Panc1 (cell line): ENCODE measurements around the gene AHSG. TPM values are rescaled to one million over a fixed set of nuclear protein-coding genes. Genes with fewer than 3 reads are reported as not detected.

Experiments used
- ATAC-seq: fragments of 200-7000 bp; cut with Tn5 transposase; 2 replicates; pipeline ENCODE4 v1.9.1; 2020; ENCODE audit warnings: mild to moderate bottlenecking, moderate library complexity
- BruUV-seq: library from RNA; stranded (reverse); fragments of 400-500 nt; replicated peaks from 2 replicates; lab custom pipeline; 2021; lab: Mats Ljungman, UMichigan
- CTCF ChIA-PET: fragments of 300-600 bp; sonication (Branson Sonifier 250); formaldehyde crosslinking; loops from one replicate; lab custom pipeline; 2022; ENCODE audit warnings: antibody characterized with exemption; lab: Charles Lee
- POLR2A ChIA-PET: fragments of 300-600 bp; sonication (Branson Sonifier 250); formaldehyde crosslinking; loops from one replicate; lab custom pipeline; 2022; ENCODE audit warnings: antibody characterized with exemption; lab: Charles Lee
- DNase-seq: peaks from one replicate; pipeline ENCODE4 v3.0.0-alpha.2; 2010; ENCODE audit warnings: low read depth, low spot score
- H3K27ac ChIP-seq: 2 replicates; pipeline ENCODE4 v1.5.1; 2011; ENCODE audit warnings: mild to moderate bottlenecking, low read length, inconsistent platforms
- H3K27me3 ChIP-seq: fragments of 200-500 bp; sonication (Bioruptor generic); 2 replicates; pipeline ENCODE4 v1.6.0; 2014; ENCODE audit warnings: low read length, inconsistent platforms; ENCODE audit not compliant: control insufficient read depth, insufficient read depth
- H3K36me3 ChIP-seq: fragments of 200-500 bp; sonication (Bioruptor generic); 2 replicates; pipeline ENCODE4 v1.5.1; 2014; ENCODE audit warnings: inconsistent platforms, mild to moderate bottlenecking, low read length, moderate library complexity; ENCODE audit not compliant: control insufficient read depth, insufficient read depth
- H3K4me1 ChIP-seq: 2 replicates; pipeline ENCODE4 v1.5.1; 2011; ENCODE audit warnings: inconsistent platforms, mild to moderate bottlenecking, low read length, moderate library complexity; ENCODE audit not compliant: control insufficient read depth, insufficient read depth
- H3K4me3 ChIP-seq, 2 experiments: 2 replicates each; pipeline ENCODE4 v1.5.1; 2011 to 2012; ENCODE audit warnings: low read depth in 2 of 2, low read length in 2 of 2, mild to moderate bottlenecking in 2 of 2, inconsistent platforms in 1 of 2, moderate library complexity in 1 of 2
- H3K9me3 ChIP-seq: fragments of 200-500 bp; sonication (Bioruptor generic); 2 replicates; pipeline ENCODE4 v1.5.1; 2014; ENCODE audit warnings: low read depth, mild to moderate bottlenecking, inconsistent platforms, low read length, moderate library complexity; ENCODE audit not compliant: control insufficient read depth, insufficient read depth
- CTCF ChIP-seq: fragments of 450-650 bp; IDR thresholded peaks from 2 replicates; pipeline ENCODE4 v1.5.1; 2017; ENCODE audit warnings: mild to moderate bottlenecking
- POLR2AphosphoS5 ChIP-seq: IDR thresholded peaks from 2 replicates; pipeline ENCODE4 v1.6.1; 2012; ENCODE audit warnings: mild to moderate bottlenecking, low read depth, low read length, moderate library complexity
- SIN3A ChIP-seq: IDR thresholded peaks from 2 replicates; pipeline ENCODE4 v1.6.1; 2012; ENCODE audit warnings: low read depth, mild to moderate bottlenecking, low read length, moderate library complexity, borderline replicate concordance; ENCODE audit not compliant: insufficient read depth
- TCF7L2 ChIP-seq: IDR thresholded peaks from 2 replicates; pipeline ENCODE4 v1.6.1; 2011; ENCODE audit warnings: mild to moderate bottlenecking, low read depth, low read length, inconsistent platforms
- in situ Hi-C: cut with HindIII; loops from 2 replicates; pipeline ENCODE4 v1.10.0; 2016; ENCODE audit warnings: low sequenced_read_pairs, low pct_unique_long_range_greater_than_20kb
- intact Hi-C: fragments of 100-400 bp; cut with micrococcal nuclease; formaldehyde crosslinking; loops from one replicate; pipeline ENCODE4 v1.10.0; 2022; ENCODE audit not compliant: unreplicated experiment
- total RNA-seq: library from RNA; stranded (reverse); gene quantifications from one replicate; pipeline ENCODE4 v1.2.1, GENCODE V29; 2021; ENCODE audit not compliant: unreplicated experiment
- TF ChIP-seq, protein P1 (sequence below), 2 experiments: IDR thresholded peaks; 2 replicates each; pipeline ENCODE4 v1.6.1; 2011 to 2012; ENCODE audit warnings: low read depth in 2 of 2, control low read depth in 1 of 2, low read length in 1 of 2, mild to moderate bottlenecking in 1 of 2, moderate library complexity in 1 of 2; ENCODE audit not compliant: insufficient read depth in 1 of 2

The AHSG gene
- total RNA-seq, 1 experiment from 2014 or later = 0.85 TPM

DNA sequence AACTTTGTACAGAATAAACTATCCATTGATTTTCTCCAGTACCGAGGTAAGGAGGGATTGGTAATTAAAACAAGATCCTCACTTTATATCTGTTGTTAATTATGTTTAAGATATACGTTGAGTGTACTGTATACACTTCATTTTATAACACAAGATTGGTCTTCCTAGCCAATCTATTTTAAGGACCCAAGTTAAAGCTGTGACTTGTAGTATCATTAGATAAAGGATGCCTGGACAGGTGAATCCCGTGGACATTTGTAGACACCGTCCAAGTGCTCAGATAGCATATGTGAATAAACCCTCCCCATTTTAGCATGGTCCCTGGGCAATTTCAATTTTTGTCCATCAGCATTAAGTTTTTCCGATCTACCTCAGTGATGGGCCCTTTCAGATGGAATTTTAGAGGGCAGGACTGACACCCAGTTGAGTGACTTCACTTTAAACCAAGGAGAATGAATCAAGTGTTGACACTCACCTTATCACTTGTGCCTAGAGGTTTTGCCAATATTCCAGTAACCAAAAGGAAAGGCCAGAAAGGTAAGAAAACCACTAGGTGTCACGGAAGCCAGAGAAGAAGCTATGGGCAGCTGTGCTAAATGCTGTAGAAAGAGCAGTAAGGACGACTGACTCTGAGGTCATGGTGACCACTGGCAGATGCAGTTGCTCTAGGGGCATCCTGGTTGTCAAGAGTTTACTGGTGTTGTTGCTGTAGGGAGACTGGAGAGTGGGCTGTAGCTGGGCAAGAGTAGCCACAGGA, 9.2 kb downstream of the AHSG start:
- H3K27me3 ChIP-seq = peaks cover 16% of the 10 kb centered on the region
- H3K4me1 ChIP-seq = 0 out of 2 replicates have a peak, but pooled peaks cover 4% of the 10 kb centered on the region
- no peak for TF ChIP-seq TCF7L2
- TF ChIP-seq, protein P1, sequence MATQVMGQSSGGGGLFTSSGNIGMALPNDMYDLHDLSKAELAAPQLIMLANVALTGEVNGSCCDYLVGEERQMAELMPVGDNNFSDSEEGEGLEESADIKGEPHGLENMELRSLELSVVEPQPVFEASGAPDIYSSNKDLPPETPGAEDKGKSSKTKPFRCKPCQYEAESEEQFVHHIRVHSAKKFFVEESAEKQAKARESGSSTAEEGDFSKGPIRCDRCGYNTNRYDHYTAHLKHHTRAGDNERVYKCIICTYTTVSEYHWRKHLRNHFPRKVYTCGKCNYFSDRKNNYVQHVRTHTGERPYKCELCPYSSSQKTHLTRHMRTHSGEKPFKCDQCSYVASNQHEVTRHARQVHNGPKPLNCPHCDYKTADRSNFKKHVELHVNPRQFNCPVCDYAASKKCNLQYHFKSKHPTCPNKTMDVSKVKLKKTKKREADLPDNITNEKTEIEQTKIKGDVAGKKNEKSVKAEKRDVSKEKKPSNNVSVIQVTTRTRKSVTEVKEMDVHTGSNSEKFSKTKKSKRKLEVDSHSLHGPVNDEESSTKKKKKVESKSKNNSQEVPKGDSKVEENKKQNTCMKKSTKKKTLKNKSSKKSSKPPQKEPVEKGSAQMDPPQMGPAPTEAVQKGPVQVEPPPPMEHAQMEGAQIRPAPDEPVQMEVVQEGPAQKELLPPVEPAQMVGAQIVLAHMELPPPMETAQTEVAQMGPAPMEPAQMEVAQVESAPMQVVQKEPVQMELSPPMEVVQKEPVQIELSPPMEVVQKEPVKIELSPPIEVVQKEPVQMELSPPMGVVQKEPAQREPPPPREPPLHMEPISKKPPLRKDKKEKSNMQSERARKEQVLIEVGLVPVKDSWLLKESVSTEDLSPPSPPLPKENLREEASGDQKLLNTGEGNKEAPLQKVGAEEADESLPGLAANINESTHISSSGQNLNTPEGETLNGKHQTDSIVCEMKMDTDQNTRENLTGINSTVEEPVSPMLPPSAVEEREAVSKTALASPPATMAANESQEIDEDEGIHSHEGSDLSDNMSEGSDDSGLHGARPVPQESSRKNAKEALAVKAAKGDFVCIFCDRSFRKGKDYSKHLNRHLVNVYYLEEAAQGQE (IDR thresholded peaks at IDR 0.05; ENCODE audit: insufficient read depth in 1 of 2, low read depth in 2 of 2, low read length in 1 of 2) = no peak
- TF ChIP-seq CTCF = no peak
- TF ChIP-seq POLR2AphosphoS5 = no peak
- no peak for TF ChIP-seq SIN3A
- no peak overlapping the region for H3K4me3 ChIP-seq
- ATAC-seq = no peak
- H3K36me3 ChIP-seq = no peaks in the 10 kb centered on the region
- no TSS peak for BruUV-seq
- H3K9me3 ChIP-seq = no peaks in the 10 kb centered on the region
- in situ Hi-C loops = no loop called here
- CTCF ChIA-PET = interaction anchor here (0.6 kb wide), 1 partner anchor 33 kb away, joined by 7 read pairs; no protein-coding TSS in a partner anchor
- no peak for DNase-seq
- no peak overlapping the region for H3K27ac ChIP-seq
- intact Hi-C loops = no loop called here
- POLR2A ChIA-PET = no interaction called here

DNA sequence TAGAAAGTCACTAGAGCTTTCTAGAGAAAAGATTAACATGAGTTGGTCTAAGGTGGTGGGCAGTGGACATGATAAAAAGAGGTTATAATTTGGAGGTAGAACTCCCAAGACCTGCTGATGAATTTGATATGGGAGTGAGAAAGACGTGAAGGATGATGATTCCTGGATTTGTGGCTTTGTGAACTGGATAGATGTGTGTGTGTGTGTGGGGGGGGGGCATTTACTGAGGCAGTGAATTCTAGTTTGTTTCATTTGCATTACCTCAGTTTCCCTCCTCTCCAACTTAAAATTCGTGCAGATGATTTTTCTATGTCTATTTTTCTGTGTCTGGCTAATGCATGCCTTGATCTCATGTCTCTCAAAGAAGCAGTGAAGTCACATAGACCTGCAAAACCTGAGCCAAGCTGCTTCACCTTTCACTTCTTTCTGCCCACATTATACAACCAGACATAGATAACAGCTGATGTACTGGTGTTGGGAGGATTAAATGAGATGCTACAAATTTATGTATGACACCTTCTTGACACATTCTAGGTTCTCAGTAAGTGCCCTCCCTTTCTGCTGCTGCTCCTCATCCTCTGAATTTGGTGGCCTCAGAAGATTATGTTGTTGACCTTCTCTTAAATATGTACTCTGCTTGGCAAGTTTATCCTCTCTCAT, 9.9 kb downstream of the AHSG start:
- Histone ChIP-seq H3K9me3 (no peaks in the 10 kb centered on the region), H3K36me3 (no peaks in the 10 kb centered on the region), H3K27me3 (peaks cover 15% of the 10 kb centered on the region), H3K27ac (no peak overlapping the region), H3K4me3 (no peak overlapping the region), H3K4me1 (no peaks in the 10 kb centered on the region)
- BruUV-seq = no TSS peak
- ChIA-PET CTCF (no interaction called here), POLR2A (no interaction called here)
- ATAC-seq (no peak), DNase-seq (no peak)
- TF ChIP-seq POLR2AphosphoS5 = no peak
- TF ChIP-seq TCF7L2 = no peak
- TF ChIP-seq, protein P1 (IDR thresholded peaks at IDR 0.05; ENCODE audit: insufficient read depth in 1 of 2, low read depth in 2 of 2, low read length in 1 of 2) = no peak
- TF ChIP-seq SIN3A = no peak
- no peak for TF ChIP-seq CTCF
- in situ Hi-C loops (no loop called here), intact Hi-C loops (no loop called here)
